Measurements from ENCODE around the gene GABRB3. TPM values are rescaled to one million over a fixed set of nuclear protein-coding genes. Genes with fewer than 3 reads are reported as not detected.

Gene GABRB3
- total and polyA plus RNA-seq, 2 donors (not counting 3 experiments of a cell fraction or from before 2014, with no cell fraction given) = 0.03 TPM; not detected in 1

DNA sequence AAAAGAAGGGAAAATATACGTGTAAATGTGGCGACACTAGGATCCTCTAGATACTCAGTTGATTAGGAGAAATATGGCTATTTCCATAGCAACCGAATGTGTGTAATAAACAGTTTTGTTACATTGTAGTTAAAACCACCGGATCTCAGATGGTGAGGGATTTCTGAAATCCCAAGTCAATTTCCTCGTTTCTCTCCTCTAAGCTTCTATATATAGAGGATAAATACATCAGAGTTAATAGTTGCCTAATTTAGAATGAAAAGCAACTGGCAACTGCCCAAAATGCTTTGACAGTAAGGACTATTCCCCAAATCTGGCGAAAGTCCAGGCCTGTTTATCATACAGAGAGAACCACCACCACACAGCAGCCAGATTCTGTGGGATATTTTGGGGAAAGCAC, 112.6 kb downstream of the GABRB3 start:
- TF ChIP-seq FOS (IDR thresholded peaks at IDR 0.05; ENCODE audit: borderline replicate concordance, insufficient read depth, low read length) (no peak), MAX (IDR thresholded peaks at IDR 0.05; ENCODE audit: insufficient read depth, insufficient read length) (no peak), JUN (IDR thresholded peaks at IDR 0.05; ENCODE audit: borderline replicate concordance, insufficient read depth, insufficient read length, low read depth) (no peak), MYC (IDR thresholded peaks at IDR 0.05; ENCODE audit: low read depth, low read length) (no peak), EZH2 (IDR thresholded peaks at IDR 0.05; ENCODE audit: borderline replicate concordance, low read depth, low read length, severe bottlenecking) (no peak), POLR2AphosphoS5 (IDR thresholded peaks at IDR 0.05; ENCODE audit: insufficient read depth, low read depth, low read length) (no peak), POLR2A (IDR thresholded peaks at IDR 0.05; ENCODE audit: low read depth, low read length) (no peak), CTCF (IDR thresholded peaks at IDR 0.05; ENCODE audit: extremely low read depth in 1 of 2, insufficient read depth in 1 of 2, low read depth in 1 of 2, low read length in 2 of 2) (no peak), GATA2 (IDR thresholded peaks at IDR 0.05; ENCODE audit: insufficient read depth, insufficient read length, low read depth, low read length) (no peak)
- H3K79me2 ChIP-seq (ENCODE audit: control insufficient read depth, insufficient read depth, low read length) = no peaks in the 10 kb centered on the region
- H2AFZ ChIP-seq (ENCODE audit: low read depth, low read length) = no peak overlapping the region
- DNase-seq (ENCODE audit: low read depth, low spot score) (no peak), FAIRE-seq (no peak)
- no peaks in the 10 kb centered on the region for H4K20me1 ChIP-seq (replicated peaks; ENCODE audit: control insufficient read depth, extremely low read depth, insufficient read depth, low read length)
- dilution Hi-C loops (cut with MboI; ENCODE audit: extremely low pct_ligation_motif_present, low sequenced_read_pairs) = no loop called here
- BruUV-seq (replicated peaks) = no TSS peak
- peaks cover 10% of the 10 kb centered on the region for H3K9me3 ChIP-seq (replicated peaks; ENCODE audit: control insufficient read depth, insufficient read depth, low read length)
- H3K27ac ChIP-seq (ENCODE audit: insufficient read depth, low read depth, low read length) = no peak overlapping the region
- H3K4me3 ChIP-seq (replicated peaks in 1 of 3; ENCODE audit: insufficient read depth in 1 of 3, low read depth in 1 of 3, low read length in 3 of 3) = no peak overlapping the region
- H3K27me3 ChIP-seq (ENCODE audit: control insufficient read depth in 2 of 2, insufficient read depth in 2 of 2, low read length in 2 of 2) = no peaks in the 10 kb centered on the region
- intact Hi-C loops (cut with micrococcal nuclease) = no loop called here
- no peaks in the 10 kb centered on the region for H3K4me1 ChIP-seq (ENCODE audit: control insufficient read depth, extremely low read depth, insufficient read depth, low read length)
- no peak overlapping the region for H3K9ac ChIP-seq (replicated peaks; ENCODE audit: extremely low read depth, insufficient read depth, low read length)
- POLR2A ChIA-PET = no interaction called here
- CTCF ChIA-PET = no interaction called here
- H3K9me1 ChIP-seq (replicated peaks; ENCODE audit: control insufficient read depth, extremely low read depth, insufficient read depth, low read length) = no peaks in the 10 kb centered on the region
- H3K4me2 ChIP-seq (ENCODE audit: insufficient read depth, low read length) = no peak overlapping the region
- H3K36me3 ChIP-seq (ENCODE audit: control insufficient read depth in 2 of 2, extremely low read depth in 1 of 2, insufficient read depth in 2 of 2, low read length in 2 of 2) = no peaks in the 10 kb centered on the region

Data from endothelial cell of umbilical vein (primary cell).